Hematopoietic multipotent progenitor cell treated with erythropoietin and hydrocortisone succinate and interleukin-3 and kit ligand, for 8 days (in vitro differentiated cells): ENCODE measurements around the gene ZNF784.
A peak's percentile ranks its signal among the peaks of the same experiment; 100 is the strongest.
"Not testable (repeated sequence)": the region's sequence is repeated elsewhere in the genome, so short reads cannot be mapped to it uniquely, and the experiment has no call there.

Experiments used
- DNase-seq: peaks from one replicate; pipeline ENCODE4 v3.0.0-alpha.2; 2015

The ZNF784 gene

DNA sequence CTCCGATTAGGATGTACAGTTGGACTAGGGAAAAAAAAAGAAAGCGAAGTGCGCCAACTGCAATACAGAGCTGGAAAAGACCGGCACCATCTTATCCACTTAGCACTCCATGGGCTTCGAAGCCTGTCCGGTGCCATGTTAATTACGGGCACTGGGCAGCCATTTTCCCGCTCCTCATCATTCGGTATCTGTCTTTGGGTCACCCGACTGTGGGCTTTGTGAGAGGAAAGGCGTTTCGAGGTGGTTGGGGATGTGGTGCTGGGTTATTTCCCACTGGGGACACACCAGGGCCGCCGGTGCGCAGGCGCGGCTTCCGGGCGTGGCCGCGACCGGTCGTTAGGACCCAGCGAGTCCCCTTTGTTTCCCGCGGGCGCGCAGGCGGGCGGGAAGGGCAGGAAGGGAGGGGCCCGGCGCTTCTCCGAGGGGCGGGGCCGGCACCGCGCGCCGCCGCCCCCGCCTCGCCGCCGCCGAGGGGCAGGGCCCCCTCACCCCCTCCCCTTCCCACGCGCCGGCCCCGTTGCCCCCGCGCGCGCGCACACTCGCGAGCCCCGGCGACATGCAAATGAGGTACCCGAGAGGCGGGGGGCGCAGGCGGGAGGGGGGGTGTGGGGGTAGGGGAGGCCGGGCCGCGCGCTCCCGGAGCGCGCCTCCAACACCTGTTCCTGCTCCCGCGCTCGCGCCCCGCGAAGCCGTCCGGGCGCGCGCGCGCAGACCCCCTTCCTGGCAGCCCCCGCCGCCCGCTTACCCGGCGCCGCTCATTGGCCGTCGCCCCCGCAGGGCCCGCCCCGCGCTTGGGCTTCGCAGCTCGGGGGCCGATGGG is 24.3 kb downstream of the ZNF784 start, which contains the start of gene ZNF524:
ZNF524 (plus strand) TSS at position 447 of the 820 bp plus-strand sequence. CDS start 1,825 bp downstream, outside the sequence.
- DNase-seq = peak; percentile 94

DNA sequence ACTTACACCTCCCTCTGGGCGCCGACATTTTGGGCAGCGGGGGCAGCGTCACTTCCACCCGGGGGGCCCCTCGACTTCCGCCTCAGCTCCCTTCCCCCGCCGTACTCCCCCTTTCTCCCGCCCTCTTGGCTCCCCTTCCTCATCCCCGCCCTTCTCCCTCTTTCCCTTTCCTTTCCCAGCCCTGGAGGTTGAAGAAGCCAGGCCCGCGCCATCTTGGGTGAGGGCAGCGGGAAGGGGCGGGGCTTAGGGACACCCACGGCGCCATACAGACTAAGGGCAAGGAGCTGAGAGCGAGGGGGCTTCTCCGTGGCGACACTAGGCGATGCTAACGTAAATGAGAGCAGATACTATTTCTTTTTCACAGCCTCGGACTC is 24.9 kb downstream of the ZNF784 start, which contains the start of gene FIZ1:
FIZ1 (minus strand) TSS at position 50 of the 374 bp plus-strand sequence. CDS start 1,652 bp downstream, outside the sequence.
- DNase-seq = peak; percentile 99

- peak; percentile 97 for DNase-seq
Observed at GRCh38 chr19:55598719-55599467, 25.5 kb downstream of the ZNF784 start.

- no peak for DNase-seq
Observed at GRCh38 chr19:55598034-55598433, 26.3 kb downstream of the ZNF784 start.

DNA sequence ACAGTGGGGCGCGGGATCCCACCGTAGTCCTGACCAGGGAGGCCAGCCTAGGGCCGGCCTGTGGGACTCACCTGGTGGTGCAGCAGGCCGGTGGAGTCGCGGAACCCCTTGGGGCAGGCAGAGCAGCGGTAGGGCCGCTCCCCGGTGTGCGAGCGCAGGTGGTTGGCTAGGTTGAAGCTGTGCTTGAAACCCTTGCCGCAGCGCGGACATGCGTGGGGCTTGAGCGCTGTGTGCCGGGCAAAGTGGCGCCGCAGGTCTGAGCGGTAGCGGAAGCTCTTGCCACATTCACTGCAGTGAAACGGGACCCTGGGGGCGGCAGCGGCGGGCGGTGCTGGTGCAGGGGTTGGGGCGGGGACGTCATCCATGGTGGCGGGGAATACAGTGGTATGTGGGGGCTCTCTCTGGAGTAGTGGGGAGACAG is 26.9 kb downstream of the ZNF784 start:
- DNase-seq = no peak

DNA sequence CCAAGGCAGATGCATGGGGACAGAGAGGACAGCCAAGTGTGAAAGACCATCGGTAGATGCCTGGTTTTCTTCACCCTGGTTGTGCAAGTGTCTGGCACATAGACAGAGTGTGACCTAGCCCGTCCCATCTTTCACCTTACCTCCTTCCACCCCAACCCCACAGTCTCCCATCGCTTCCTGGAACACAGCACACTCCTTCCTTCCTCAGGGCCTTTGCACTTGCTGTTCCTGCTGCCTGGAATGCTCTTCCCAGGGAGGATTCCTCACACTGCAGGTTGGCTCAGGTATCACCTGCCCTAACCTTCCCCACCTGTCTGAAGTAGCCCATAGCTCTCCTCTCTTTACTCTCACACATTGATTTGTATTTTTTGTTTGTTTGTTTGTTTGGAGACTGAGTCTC is 28.1 kb downstream of the ZNF784 start:
- no peak for DNase-seq

- DNase-seq = no peak
Observed at GRCh38 chr19:55594996-55595545, 29.3 kb downstream of the ZNF784 start.

DNA sequence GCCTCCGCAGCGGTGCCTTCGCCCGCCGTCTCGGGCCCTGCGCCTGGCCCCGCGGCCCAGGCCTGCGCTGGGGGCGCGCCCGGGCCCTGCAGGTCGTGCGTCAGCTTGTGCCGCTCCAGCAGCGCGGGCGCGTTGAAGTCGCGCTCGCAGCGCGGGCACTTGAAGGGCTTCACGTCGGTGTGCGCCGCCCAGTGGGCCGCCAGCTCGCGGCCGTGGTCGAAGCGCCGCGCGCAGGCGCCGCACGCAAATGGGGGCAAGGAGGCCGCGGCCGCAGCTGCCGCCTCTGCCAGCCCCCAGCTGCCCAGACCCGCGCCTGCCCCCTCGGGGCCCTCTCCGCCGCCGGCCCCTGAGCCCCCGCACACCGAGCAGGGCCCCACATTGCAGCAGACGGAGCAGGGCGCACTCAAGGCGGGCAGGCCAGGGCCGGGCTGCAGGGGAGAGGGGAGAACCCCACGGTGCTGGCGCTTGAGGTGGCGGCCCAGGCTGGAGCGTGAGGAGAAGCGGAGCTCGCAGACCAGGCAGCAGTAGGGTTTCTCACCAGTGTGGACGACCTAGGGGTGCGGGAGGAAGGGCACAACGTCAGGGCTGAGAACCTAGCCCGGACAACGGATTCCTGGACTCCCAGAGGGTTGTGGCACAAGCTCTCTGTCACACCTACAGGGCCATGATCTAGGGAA is 31.1 kb downstream of the ZNF784 start:
- no peak for DNase-seq

DNA sequence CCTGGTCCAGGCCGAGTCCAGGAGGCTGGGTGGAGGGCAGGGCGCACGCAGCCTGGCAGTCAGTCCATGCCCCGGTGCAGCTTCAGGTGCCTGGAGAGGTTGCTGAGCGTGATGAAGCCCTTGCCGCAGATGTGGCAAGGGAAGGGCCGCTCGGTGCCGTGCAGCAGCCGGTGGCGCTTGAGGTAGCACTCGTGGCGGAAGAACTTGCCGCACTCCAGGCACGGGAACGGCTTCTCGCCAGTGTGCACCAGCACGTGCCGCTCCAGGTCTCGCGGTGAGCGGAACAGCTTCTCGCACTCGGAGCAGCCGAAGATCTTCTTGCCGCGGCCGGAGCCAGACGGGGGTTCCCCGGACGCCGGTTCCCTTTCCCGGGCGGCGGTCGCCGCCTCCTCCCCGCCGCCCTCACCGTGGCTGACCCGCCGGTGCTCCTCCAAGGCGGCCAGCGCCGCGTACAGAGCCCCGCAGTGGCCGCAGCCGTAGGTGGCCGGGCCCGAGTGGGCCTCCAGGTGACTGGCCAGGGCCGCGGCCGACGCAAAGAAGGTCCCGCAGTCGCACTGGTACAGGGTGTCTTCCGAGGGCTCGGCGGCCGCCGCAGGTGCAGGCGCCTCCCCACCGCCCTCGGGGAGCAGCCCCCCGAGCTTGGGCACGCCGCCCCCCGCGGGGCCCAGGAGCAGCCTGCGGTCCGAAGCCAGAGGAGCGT is 31.8 kb downstream of the ZNF784 start:
- DNase-seq = no peak

- DNase-seq = no peak
Observed at GRCh38 chr19:55591555-55591954, 32.8 kb downstream of the ZNF784 start.

- peak; percentile 78 for DNase-seq
Observed at GRCh38 chr19:55590617-55591016, 33.7 kb downstream of the ZNF784 start.

DNA sequence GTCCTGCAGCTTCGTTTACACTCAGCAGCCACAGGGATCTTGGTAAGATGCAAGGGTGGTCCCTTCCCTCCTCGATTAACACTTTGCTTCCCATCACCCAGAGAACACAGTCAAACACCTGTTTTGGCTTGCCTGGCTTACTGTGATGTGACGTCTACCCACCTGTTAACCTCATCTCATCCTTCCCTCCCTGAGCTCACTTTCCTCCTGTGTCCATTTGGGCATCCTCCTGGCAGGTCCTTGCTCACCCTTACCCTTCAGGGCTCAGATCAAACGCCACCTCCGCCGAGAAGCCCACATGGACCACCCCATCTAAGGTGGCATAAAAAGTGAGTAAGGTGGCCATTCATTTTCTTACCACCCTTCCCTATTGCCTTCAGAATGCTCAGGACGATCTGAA is 34.3 kb downstream of the ZNF784 start:
- DNase-seq = no peak

- DNase-seq = no peak
Observed at GRCh38 chr19:55588738-55589137, 35.6 kb downstream of the ZNF784 start.

DNA sequence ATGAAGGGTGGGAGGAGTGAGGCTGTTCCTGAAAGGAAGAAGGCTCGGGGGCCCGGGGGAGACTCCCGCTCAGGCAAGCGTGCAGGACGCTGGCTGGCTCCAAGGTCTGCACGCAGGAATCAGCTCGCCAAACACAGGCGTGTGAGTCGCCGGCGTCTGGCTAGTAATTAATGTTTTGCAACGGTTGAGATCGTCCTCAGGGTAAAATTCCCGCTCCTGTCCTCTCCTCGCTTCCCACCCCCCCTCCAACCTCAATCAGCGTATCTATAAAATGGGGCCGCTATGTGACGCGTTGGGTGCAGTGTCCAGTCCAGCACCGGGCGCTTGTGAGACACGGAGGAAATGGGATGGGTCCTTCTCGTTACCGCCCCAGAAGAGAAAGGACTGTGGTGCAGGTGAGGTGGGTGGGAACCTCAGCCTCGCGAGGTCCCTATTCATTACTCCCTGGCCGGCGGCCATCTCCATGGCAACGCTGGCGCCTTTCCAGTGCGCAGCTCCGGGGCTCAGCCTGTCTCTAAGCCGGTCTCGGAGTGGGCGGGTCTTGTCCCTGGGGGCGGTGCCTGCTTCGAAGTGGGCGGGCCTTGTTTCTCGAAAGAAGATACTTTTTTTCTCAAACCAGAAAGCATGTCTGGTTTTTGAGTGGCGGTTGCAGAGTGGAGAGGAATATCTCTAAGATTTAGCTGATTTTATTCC is 37.2 kb downstream of the ZNF784 start:
- DNase-seq = peak; percentile 91

DNA sequence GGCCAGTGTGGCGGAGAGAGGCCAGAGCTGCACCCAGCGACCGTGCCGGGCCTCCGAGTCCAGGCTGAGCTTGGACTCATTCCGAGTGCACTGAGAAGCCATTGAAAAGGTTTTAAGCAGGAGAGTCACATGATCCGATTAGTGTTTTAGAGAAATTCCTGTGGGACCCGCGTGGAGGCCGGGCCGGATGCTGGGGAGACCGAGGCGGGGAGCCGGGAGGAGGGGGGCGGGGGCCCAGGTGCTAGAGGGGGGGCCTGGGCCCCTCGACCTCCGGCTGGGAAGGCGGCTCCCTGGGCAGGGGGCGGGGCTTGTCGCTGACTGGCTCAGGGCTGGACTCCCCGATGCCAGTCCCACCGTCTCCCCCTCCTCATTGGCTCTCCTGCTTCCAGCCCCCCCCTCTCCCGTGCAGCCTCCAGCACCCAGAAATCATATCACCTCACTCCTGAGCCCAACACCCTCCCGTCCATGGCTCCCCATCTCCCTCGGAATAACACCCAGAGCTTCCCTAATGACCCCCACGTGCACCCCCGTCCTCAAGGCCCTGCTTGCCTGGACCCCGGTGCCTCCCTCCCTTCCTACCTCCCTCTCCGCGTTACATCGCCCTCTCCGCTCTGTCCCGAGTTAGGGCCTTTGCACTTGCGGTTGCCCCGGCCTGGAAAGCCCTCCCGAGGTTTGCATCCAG is 38.6 kb downstream of the ZNF784 start:
- DNase-seq = no peak

- no peak for DNase-seq
Observed at GRCh38 chr19:55584871-55585270, 39.5 kb downstream of the ZNF784 start.

DNA sequence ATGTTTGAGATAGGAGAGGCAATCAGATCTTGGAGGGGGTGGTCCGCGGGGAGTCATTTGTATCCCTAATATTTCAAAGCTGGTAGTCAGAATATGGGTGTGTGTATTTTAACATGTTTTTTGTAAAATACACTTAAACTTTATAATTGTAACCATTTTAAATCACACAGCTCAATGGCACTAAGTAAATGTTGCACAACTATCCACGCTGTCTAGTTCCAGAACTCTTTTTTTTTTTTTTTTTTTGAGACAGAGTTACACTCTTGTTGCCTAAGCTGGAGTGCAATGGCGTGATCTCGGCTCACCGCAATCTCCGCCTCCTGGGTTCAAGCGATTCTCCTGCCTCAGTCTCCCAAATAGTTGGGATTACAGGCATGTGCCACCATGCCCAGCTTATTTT is 40.5 kb downstream of the ZNF784 start:
- not testable (repeated sequence) for DNase-seq

DNA sequence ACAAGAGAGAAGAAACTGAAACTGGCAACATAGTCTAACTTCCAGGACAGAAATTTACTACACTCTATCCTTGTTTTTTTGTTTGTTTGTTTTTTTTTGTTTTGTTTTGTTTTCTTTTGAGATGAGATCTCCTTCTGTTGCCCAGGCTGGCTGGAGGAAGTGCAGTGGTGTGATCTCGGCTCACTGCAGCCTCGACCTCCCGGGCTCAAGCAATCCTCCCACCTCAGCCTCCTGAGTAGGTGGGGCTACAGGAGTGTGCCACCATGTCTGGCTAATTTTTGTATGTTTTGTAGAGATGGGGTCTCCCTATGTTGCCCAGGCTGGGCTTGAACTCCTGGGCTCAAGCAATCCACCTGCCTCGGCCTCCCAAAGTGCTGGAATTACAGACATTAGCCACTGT is 42.1 kb downstream of the ZNF784 start:
- DNase-seq = not testable (repeated sequence)

DNA sequence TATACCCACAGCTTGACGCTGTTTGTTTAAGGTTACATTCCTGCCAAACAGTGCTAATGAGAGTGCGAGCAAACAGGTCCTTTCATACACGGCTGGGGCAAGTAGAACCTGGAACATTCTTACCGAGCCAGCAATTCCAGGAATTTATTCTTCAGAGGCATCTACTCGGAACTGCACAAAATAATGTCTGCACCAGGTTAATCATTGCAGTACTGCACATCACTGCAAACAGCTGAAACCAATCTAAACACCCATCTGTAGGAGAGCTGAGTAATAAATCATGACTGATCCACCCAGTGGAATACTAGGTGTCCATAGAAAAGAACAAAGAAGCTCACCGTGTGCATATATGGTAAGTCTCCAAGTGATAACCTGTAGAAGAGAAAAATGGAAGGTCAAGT is 42.5 kb downstream of the ZNF784 start:
- DNase-seq = no peak

GRCh38 chr19:55581145-55581822 is 43.1 kb downstream of the ZNF784 start:
- peak; percentile 57 for DNase-seq
